Measurements from ENCODE around the gene PTPRK.

Gene PTPRK

GRCh38 chr6:128379577-128379976, 140.8 kb downstream of the PTPRK start:
- Histone ChIP-seq H3K4me3 (ENCODE audit: low read length) (no peak overlapping the region), H3K27me3 (ENCODE audit: insufficient read depth, low read length) (no peaks in the 10 kb centered on the region), H3K36me3 (ENCODE audit: insufficient read depth, low read length) (peaks cover 24% of the 10 kb centered on the region; the same call in 1 of the 2 replicates), H3K9me3 (ENCODE audit: insufficient read depth, low read depth, low read length) (peaks cover 31% of the 10 kb centered on the region), H3K4me1 (ENCODE audit: insufficient read depth, low read length) (no peaks in the 10 kb centered on the region), H3K9ac (ENCODE audit: low read depth, low read length) (no peak overlapping the region), H3K27ac (ENCODE audit: low read depth, low read length) (no peak overlapping the region)

- no peak overlapping the region for H3K9ac ChIP-seq (ENCODE audit: low read depth, low read length)
- 96% methylated on average over 4 of the region's 4 CpGs for WGBS
- H3K9me3 ChIP-seq (ENCODE audit: insufficient read depth, low read depth, low read length), result peaks cover 31% of the 10 kb centered on the region
- no peaks in the 10 kb centered on the region; the same call in 1 of the 2 replicates for H3K4me1 ChIP-seq (ENCODE audit: insufficient read depth, low read length)
- H3K27ac ChIP-seq (ENCODE audit: low read depth, low read length), result no peak overlapping the region
- H3K36me3 ChIP-seq (ENCODE audit: insufficient read depth, low read length), result peaks cover 24% of the 10 kb centered on the region; the same call in 1 of the 2 replicates
- H3K4me3 ChIP-seq (ENCODE audit: low read length), result no peak overlapping the region
- no peaks in the 10 kb centered on the region for H3K27me3 ChIP-seq (ENCODE audit: insufficient read depth, low read length)
Measured at GRCh38 chr6:128376952-128377503, 143.4 kb downstream of the PTPRK start.

- H3K27ac ChIP-seq (ENCODE audit: low read depth, low read length), result no peak overlapping the region
- no peak overlapping the region for H3K9ac ChIP-seq (ENCODE audit: low read depth, low read length)
- 98% methylated on average over 2 of the region's 4 CpGs for WGBS
- no peak overlapping the region for H3K4me3 ChIP-seq (ENCODE audit: low read length)
- peaks cover 6% of the 10 kb centered on the region; the same call in 1 of the 2 replicates for H3K36me3 ChIP-seq (ENCODE audit: insufficient read depth, low read length)
- H3K27me3 ChIP-seq (ENCODE audit: insufficient read depth, low read length), result no peaks in the 10 kb centered on the region
- H3K4me1 ChIP-seq (ENCODE audit: insufficient read depth, low read length), result no peaks in the 10 kb centered on the region; the same call in 1 of the 2 replicates
- peaks cover 12% of the 10 kb centered on the region for H3K9me3 ChIP-seq (ENCODE audit: insufficient read depth, low read depth, low read length)
Measured at GRCh38 chr6:128371136-128371535, 149.3 kb downstream of the PTPRK start.

GRCh38 chr6:128370072-128370471, 150.3 kb downstream of the PTPRK start:
- Histone ChIP-seq H3K4me1 (ENCODE audit: insufficient read depth, low read length) (no peaks in the 10 kb centered on the region; the same call in 1 of the 2 replicates), H3K27me3 (ENCODE audit: insufficient read depth, low read length) (no peaks in the 10 kb centered on the region), H3K27ac (ENCODE audit: low read depth, low read length) (no peak overlapping the region), H3K9ac (ENCODE audit: low read depth, low read length) (no peak overlapping the region), H3K36me3 (ENCODE audit: insufficient read depth, low read length) (peaks cover 1% of the 10 kb centered on the region; the same call in 1 of the 2 replicates), H3K4me3 (ENCODE audit: low read length) (no peak overlapping the region), H3K9me3 (ENCODE audit: insufficient read depth, low read depth, low read length) (peaks cover under 1% of the 10 kb centered on the region; the same call in 1 of the 2 replicates)
- no CpG with 5 or more reads among the region's 2 CpGs for WGBS

DNA sequence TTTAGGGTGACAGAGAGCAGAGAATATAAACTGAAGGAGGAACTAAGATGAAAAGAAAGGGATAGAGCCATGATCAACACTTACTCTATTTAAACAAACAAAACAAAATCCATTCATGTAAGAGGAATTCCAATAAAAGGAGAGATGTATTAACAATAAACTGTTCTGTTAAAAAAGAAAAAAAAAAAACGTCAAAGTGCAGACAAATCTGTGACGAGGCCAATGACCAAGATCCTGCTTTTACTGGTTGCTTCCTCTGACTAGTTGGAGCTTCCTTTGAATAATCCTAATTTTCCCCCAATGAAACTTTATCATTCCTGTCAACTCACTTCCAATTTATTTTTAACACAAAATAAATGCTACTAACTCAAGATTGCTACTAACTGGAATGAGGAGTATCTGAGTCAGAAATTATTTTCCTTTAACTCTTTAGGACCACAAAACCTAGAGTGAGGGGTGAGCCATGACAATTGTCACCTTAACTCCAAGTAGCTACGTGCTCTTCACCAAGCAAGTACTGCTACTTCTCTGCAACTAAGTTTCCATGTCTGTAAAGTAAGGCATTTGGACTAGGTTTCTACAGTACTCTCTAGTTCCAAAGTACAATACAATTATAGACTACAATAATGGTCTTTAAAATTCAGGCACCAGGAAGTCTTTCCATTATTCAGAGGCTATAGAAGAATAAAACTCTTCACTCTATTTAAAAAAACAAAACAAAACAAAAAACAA, 152.0 kb downstream of the PTPRK start:
- WGBS, result 96% methylated on average over 3 of the region's 3 CpGs
- Histone ChIP-seq H3K9me3 (ENCODE audit: insufficient read depth, low read depth, low read length) (no peaks in the 10 kb centered on the region), H3K4me3 (ENCODE audit: low read length) (no peak overlapping the region), H3K27ac (ENCODE audit: low read depth, low read length) (no peak overlapping the region), H3K36me3 (ENCODE audit: insufficient read depth, low read length) (no peaks in the 10 kb centered on the region), H3K4me1 (ENCODE audit: insufficient read depth, low read length) (no peaks in the 10 kb centered on the region; the same call in 1 of the 2 replicates), H3K27me3 (ENCODE audit: insufficient read depth, low read length) (no peaks in the 10 kb centered on the region), H3K9ac (ENCODE audit: low read depth, low read length) (no peak overlapping the region)

DNA sequence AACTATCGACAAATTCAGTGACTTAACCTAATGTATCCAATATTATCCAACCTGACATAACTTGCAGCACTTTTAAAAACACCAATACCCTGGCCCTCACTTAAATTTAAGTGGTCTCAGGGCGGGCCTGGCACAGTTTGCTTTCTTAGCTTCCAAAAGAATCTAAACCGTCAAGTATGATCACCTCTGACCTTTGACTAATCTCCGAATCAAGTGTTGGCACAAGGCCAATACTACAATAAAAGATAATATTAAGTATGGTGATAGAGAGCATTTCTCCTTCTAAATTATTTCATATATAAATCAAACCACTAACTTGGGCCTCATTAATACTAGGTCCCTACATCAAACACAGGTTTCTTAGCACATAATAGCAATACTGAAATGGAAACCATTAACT, 153.0 kb downstream of the PTPRK start:
- H3K9ac ChIP-seq (ENCODE audit: low read depth, low read length), result no peak overlapping the region
- no peaks in the 10 kb centered on the region for H3K9me3 ChIP-seq (ENCODE audit: insufficient read depth, low read depth, low read length)
- no peaks in the 10 kb centered on the region for H3K36me3 ChIP-seq (ENCODE audit: insufficient read depth, low read length)
- H3K4me3 ChIP-seq (ENCODE audit: low read length), result no peak overlapping the region
- no peaks in the 10 kb centered on the region; the same call in 1 of the 2 replicates for H3K4me1 ChIP-seq (ENCODE audit: insufficient read depth, low read length)
- 95% methylated on average over 3 of the region's 4 CpGs for WGBS
- H3K27me3 ChIP-seq (ENCODE audit: insufficient read depth, low read length), result no peaks in the 10 kb centered on the region
- no peak overlapping the region for H3K27ac ChIP-seq (ENCODE audit: low read depth, low read length)

DNA sequence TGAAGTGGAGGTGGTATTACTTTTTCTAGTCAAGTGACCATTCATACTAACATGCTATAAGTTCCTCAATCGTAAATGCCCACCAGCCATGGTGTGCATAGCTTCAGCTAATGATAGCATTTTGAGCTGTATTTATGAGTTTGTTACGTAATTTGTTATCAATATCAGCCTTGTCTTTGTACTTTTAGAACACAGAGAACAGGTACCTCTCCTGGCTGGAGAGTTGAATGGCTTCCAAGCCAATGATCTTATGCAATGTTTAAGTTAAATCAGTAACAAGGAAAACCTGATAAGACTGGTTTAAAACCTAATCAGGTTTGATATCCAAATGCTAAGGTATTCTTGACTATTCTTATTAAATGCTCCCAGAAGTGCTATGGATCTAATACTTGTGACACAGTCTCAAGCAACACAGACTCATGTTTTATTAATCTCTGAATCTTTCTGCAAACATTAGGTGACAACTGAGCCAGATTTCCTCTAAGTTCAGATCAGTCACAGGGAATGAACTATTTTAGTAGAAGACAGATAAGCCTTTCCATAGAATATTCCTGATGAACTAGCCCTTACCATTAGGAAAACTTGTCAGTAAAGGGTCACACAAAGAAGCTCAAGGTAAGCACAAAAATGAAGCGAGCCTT, 154.8 kb downstream of the PTPRK start:
- H3K9ac ChIP-seq (ENCODE audit: low read depth, low read length), result no peak overlapping the region
- H3K4me3 ChIP-seq (ENCODE audit: low read length), result no peak overlapping the region
- H3K4me1 ChIP-seq (ENCODE audit: insufficient read depth, low read length), result no peaks in the 10 kb centered on the region
- WGBS, result 94% methylated on average over 3 of the region's 3 CpGs
- H3K36me3 ChIP-seq (ENCODE audit: insufficient read depth, low read length), result no peaks in the 10 kb centered on the region
- H3K27ac ChIP-seq (ENCODE audit: low read depth, low read length), result no peak overlapping the region
- H3K27me3 ChIP-seq (ENCODE audit: insufficient read depth, low read length), result no peaks in the 10 kb centered on the region
- no peaks in the 10 kb centered on the region for H3K9me3 ChIP-seq (ENCODE audit: insufficient read depth, low read depth, low read length)

- WGBS, result 98% methylated on average over 3 of the region's 3 CpGs
- no peaks in the 10 kb centered on the region for H3K9me3 ChIP-seq (ENCODE audit: insufficient read depth, low read depth, low read length)
- H3K9ac ChIP-seq (ENCODE audit: low read depth, low read length), result no peak overlapping the region
- no peak overlapping the region for H3K4me3 ChIP-seq (ENCODE audit: low read length)
- H3K27me3 ChIP-seq (ENCODE audit: insufficient read depth, low read length), result no peaks in the 10 kb centered on the region
- no peak overlapping the region for H3K27ac ChIP-seq (ENCODE audit: low read depth, low read length)
- H3K4me1 ChIP-seq (ENCODE audit: insufficient read depth, low read length), result no peaks in the 10 kb centered on the region
- no peaks in the 10 kb centered on the region for H3K36me3 ChIP-seq (ENCODE audit: insufficient read depth, low read length)
Measured at GRCh38 chr6:128364766-128365519, 155.5 kb downstream of the PTPRK start.

DNA sequence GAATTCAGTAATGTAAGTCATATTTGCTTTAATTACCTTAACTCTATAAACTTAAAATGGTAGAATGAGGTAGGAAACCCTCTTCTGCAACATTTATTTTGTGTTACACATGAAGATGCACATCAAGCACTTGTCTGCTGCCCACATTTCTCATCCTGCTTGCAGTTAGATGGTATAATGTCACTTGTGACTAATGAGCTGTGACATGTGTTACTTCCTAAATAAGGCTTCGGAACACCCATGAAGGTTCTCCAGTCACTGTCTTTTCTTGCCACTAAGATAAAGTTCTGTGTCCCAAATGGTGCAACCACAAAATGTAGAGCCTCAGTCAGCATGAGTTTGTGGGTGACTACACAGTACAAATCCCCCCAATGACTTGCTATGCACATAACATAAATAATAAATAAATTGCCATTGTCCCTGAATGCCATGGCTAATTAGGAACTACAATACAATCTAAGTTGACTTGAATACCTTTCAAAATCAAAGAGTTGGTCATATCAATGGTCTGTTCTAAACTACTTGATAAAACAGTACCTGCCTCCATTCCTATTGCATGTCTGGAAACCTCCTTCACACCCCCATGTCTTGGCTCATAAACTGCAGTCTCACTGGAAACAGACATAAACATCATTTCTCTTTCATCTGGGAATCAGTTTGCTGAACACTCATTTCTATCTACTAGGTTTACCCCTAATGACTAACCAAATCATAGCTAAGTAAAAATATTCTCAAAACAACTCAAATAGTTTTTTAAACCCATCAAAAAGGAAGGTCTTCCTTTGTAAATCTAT, 157.2 kb downstream of the PTPRK start:
- Histone ChIP-seq H3K27ac (ENCODE audit: low read depth, low read length) (no peak overlapping the region), H3K9ac (ENCODE audit: low read depth, low read length) (no peak overlapping the region), H3K27me3 (ENCODE audit: insufficient read depth, low read length) (no peaks in the 10 kb centered on the region), H3K4me1 (ENCODE audit: insufficient read depth, low read length) (no peaks in the 10 kb centered on the region), H3K9me3 (ENCODE audit: insufficient read depth, low read depth, low read length) (no peaks in the 10 kb centered on the region), H3K4me3 (ENCODE audit: low read length) (no peak overlapping the region), H3K36me3 (ENCODE audit: insufficient read depth, low read length) (no peaks in the 10 kb centered on the region)
- WGBS, result 97% methylated on average over 1 of the region's 1 CpG

DNA sequence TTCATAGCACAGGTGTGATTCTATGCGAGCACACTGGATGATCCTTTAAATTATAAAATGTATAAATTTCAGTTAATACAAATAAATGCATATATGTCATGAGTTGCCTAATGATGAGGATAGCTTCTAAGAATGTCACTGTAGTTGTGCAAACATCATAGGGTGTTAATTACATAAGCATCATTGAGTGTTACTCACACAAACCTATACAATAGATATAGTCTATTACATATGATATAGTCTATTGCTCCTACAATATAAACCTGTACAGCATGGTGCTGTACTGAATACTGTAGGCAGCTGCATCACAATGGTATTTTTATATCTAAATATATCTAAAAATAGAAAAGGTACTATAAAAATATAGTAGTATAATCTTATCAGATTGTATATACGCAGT, 159.0 kb downstream of the PTPRK start:
- Histone ChIP-seq H3K9ac (ENCODE audit: low read depth, low read length) (no peak overlapping the region), H3K4me1 (ENCODE audit: insufficient read depth, low read length) (peaks cover 7% of the 10 kb centered on the region), H3K27me3 (ENCODE audit: insufficient read depth, low read length) (no peaks in the 10 kb centered on the region), H3K9me3 (ENCODE audit: insufficient read depth, low read depth, low read length) (no peaks in the 10 kb centered on the region), H3K27ac (ENCODE audit: low read depth, low read length) (no peak overlapping the region), H3K36me3 (ENCODE audit: insufficient read depth, low read length) (no peaks in the 10 kb centered on the region), H3K4me3 (ENCODE audit: low read length) (no peak overlapping the region)
- no CpG with 5 or more reads among the region's 2 CpGs for WGBS

Measured in HUES64 (cell line).